Activated effector memory CD4-positive, alpha-beta T cell treated with Interleukin-2 at 50 U/mL for 16 hours (primary cell): ENCODE measurements around the gene SIM1.
"Not testable (repeated sequence)": the region's sequence is repeated elsewhere in the genome, so short reads cannot be mapped to it uniquely, and the experiment has no call there.

Source experiments
- DNase-seq: peaks from one replicate; pipeline ENCODE4 v3.0.0-alpha.2; 2020

Gene SIM1

DNA sequence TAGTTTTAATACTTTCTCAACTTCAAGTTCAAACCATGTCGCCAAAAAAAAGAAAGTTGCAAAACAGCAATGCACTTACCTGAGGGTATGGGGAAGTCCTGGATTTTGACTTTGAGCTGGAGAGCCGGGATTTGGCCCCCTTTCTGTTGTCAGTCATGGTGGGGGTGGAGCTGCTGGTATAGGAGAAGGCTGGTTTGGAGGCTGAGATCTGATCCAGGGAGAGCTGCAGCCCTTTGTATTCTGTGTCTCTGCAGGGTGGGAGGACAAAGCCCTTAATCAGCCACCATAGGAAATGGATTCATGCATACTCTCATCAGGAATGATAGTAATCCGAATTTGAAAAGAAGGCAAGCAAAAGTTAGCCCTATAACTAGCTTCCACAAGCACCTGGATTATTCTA is 44.0 kb downstream of the SIM1 start:
- DNase-seq = no peak

DNA sequence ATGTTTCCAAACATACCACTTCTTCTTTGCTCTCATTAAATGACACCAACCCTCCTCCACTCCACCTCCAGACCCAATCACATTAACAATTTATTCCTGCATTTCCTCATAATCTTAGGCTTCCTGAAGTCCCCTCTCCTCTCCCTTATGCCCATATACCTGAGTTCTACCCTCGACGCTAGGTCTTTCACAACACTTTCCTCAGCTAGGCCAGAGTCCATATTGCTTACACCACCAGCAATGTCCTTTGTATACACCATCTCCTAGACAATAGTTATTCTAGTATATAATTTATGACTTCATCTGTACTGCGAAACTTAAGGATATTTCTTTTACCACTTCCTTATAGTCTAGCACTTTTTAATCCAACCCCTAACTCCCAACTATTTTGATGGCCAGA is 47.7 kb downstream of the SIM1 start:
- DNase-seq = no peak

DNA sequence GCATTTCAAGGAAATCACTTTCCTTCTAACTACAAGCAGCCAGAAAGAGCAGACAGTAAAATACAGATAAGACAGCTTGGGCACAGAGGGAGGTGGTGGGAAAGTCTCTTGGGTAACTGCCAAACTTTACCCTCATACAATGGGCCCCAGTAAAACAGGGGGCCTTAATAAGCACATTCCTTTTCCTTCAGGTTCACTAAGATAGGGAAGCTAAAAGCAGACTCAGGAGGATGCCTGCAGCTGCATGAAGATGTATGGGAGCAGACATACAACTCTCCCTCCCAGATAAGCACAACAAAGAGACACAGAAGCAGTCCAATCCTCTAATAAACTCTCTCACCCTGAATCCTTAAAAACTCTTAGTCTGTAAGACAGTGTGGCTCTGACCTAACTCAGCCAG is 49.0 kb downstream of the SIM1 start:
- no peak for DNase-seq

DNA sequence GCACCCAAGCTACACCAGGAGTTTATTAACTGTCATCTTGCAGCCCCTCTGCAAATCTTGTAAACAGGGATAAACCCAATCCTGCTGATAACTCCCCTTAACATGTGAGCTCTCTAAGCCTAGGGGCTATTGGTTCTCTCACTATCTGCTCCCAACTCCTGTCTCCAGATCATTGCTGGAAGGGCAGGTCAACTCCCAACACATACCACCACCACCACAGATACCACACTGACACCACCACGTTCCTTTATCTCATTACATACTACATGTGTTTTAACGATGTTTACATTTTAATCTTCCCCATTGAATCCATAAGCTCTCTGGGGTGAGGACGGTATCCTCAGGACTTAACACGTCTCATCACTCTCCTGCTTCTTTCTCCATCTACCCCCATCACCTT is 51.8 kb downstream of the SIM1 start:
- DNase-seq = no peak

DNA sequence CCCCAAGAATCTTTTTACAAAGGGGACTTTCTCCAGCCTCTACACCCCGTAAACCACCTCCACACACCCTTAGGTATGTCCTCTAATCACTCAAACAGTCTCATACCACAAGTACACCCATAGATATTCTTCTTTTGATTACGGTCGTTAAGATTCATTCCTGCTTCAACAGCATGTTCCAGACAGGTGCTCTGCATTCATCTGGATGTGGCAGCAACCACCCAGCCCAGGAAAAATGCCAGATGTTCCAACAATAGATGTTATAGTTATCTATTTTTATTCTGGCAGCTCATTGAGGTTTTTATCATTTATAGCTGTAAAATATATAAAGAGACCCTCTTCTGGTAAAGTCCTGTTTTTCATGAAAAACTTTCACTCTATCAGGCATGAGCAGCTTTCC is 60.7 kb downstream of the SIM1 start:
- DNase-seq = no peak

DNA sequence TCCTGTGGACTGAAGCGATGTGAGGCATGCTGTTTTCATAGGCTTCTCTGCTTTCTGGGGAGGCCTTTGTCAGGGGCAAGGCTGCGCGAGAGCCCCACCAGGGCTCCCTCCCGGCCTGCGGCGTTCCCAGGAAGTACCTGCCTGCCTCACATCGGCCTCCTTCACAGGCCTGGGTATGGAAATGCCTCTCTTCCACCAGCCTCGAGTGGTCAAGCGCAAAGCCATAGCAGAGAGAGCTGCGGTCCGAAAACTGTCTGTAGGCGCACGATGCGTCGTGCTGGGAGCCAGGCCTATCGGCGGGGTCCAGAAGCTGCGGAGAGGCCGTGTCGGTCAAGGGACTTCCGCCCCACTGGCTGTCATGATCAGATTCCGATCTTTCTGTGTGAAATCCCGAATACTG is 71.2 kb downstream of the SIM1 start:
- DNase-seq = no peak

DNA sequence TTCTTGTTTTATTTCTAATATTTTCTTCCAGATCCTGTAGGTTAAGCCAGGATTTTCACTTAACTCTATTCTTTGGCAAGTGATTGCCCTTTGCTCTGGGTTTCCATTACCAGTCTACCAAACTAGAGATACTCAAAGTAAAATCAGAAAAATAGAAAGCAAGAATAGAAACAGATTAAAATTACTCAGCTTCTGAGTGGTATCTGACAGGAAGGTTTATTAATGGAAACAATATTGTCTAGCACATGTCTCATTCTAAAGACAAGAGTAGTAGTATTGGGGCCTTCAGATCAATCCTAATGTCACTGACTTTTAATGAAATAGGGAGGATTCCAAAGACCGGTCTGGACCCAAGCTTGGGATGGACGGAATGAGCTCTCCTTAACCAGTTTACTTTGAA is 72.3 kb downstream of the SIM1 start:
- DNase-seq = no peak

DNA sequence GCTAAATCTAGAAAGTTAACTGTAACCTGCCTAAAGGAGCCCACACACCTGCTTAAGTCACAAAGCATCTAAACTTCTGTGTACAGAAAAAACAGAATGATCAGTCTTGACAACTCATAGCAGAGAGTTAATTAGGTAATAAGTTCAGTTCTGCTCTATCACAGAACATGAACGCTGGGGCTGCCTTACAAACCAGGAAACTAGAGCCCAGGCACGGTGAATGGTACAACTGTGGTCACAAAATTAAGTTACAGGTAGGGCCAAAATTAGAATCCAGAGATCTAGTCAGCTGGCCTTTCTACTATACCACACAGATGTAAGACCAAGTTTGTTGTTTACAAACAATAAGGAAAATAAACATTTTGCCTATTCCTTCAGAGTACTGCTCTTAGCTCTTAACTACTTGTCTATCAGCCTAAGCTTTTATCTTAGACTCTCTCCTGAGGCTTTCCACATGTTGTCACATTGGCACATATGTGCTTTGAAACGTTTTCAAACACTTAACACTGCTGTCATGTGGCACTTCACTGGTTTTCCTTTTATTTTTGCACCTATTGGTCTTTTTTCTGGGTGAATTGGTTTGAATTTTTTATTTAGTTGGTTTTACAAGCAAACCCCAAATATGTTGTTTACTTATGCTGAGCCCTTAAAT is 75.7 kb downstream of the SIM1 start:
- no peak for DNase-seq

DNA sequence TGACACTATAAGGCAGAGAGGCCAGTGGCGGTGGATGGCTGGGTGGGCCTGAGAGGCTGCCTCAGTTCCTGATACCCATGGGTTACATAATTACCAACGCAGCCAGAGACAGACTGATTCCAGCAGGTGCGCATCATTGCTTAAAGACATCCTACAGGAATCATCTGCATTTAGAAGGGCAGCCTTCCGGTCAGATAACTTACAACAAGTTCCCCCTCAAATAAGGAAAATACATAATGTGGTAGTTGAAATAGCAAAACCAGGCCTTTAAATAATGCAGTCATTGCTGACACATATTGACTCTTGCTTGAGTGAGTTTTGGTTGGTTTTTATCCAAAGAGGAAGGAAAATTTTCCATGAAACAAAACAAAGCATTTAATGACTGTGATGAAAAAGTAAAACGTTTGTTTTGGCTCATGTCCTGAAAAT is 81.9 kb downstream of the SIM1 start:
- DNase-seq = no peak

DNA sequence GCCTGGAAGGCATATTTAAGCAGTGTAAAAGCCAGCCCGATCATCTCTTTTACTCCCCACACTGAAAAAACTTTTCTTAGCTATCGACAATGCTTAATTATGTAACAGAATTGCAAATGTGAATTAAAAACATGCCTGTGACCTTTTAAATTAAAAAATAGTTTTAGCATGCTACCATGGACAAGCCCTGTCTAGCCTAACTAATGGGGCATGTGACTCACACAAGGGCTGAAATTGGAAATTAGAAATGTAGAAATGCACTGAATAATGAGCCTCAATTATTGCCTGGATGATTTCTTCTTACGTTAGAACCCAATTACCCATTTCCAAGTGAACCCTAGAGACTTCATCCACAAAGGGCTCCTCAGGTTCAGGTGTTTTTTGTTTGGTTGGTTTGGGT is 82.7 kb downstream of the SIM1 start:
- DNase-seq = no peak

DNA sequence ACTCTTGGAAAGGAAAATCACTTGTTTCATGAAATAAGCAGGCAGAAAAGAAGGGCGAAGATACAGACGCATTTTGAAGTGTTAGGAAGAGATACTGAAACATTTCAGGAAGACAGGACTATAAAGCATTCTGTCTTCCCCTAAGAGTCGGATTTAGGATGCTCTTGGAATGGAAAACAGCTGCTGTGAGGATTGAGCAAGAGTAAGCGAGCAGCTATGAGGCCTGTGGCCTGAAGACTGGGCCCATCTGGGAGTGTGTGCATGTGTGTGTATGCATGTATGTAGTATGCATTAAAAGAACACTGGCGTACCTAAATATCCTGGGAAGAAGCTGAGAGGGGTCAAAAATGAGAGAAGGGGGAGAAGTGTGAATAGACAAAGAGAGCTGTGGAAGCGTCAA is 83.6 kb downstream of the SIM1 start:
- DNase-seq = no peak

DNA sequence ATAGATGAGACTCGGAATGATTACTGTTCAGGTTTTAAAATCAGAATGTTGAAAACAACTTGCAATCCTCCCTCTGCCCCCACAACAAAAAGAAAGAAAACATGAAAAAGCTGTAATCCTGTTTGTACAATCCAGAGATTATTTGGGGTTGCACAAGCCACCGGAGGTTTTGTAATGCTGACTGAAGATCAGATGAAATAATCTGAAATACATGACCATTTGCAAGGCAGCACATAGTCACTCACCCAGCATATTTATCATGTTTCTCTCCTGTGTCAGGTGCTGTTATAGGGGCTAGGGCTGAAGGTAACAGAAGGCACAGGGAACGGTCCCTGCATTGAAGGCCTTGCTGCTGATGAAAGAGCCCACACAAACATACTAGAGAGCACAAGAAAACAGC is 85.3 kb downstream of the SIM1 start:
- DNase-seq = no peak

DNA sequence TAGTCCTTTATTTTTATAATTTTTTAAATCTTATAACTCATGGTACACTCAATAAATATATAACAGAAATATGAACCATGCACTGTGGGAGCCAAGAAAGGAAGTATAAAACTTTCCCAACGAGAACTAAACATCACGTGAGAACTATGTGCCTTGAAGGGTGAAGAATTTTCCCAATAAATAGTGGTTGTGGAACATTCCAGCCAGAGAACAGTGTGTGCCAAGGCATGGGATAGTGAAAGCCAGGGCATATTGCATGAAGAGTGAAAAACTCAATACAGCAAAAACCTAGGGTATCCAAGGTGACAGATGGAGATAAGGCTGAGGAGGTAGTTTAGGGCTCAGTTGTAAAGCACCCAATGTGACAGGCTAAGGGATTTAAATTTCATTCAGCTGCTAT is 86.1 kb downstream of the SIM1 start:
- DNase-seq = no peak

DNA sequence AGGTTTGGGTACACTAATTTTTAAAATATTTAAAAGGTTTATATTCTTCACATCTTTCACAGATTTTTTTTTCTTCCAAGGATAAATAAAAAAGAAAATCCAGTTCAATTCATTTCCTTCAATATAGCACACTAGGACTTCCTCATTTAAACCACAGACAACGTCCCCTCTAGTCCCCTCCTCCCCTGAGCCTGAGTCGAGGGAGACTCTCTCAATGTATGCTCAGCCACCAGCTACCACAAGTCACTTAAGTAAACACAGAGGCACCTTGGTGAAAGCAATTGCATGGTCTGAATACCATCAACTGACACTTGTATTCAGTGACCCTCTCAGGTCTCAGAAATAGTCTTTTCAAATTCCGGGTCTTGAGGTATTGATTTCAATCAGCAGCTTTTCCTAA is 88.6 kb downstream of the SIM1 start:
- DNase-seq = no peak

DNA sequence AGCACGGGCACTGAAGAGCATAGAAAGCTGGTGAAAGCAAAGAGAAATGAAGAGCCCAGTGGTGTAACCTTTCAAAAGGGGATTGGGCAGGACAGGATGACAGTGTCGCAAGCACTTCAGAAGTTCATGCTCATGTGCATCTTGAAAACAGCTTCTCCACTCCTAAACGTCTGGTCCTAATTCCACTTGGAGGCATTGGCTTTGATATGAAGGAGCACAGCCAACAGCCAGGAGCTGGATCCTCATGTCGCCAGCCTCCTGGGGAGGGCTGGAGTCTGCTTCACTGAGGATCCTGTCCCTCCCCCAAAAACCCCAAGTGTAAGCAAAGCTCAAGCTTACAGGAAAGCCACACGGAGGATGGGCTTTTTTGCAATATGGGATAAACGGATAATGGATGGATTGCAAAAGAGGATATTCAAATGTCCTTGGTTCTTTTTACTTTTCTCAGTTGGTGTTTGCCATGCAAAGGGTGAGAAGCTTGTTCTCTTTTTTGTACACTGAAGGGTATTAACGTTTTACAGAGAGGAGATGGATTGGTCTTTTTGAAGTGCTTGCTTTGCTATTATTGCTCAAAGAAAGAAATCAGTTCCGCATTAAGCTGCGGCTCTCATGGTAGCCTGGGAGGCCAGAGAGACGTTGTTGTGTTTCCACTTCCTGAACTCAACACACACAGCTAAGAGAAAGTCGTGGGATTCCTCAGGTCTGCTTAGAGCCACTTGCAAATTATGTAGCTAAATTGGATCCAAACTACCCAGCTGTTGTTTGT is 92.2 kb downstream of the SIM1 start:
- DNase-seq = no peak

DNA sequence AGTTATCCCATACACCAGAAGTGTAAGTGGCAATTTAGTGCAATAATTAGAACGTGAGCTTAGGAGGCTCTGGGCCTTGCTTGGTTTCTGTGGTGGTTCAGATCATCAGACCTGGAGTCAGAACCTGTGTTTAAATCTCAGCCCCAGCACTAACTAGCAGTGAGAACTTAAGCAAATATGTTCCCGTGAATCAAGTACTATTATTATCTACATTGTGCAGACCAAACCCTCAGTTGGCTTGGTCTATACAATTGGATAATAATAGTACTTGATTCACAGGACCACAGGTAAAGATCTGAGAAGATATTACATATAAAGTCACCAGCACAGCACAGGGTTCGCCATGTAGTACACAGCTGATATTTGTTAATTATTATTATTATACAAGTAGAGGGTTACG is 93.1 kb downstream of the SIM1 start:
- no peak for DNase-seq

DNA sequence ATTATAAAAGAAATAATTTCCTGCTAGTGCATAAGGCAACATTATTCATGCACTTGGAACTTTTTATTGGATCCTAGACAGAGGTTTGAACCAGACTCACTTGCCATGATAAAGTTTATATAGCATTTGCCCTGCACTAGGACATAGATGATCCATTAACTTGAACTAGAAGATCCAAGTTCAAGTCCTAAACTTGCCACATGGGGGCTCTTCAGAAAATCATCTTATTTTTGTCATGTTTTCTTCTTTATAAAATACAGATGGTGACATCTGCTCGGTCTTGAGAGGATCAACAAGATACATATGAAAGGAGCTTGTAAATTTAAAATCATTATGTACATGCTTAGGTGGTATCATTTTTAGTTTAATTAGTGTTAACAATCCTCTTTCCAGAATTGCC is 94.5 kb downstream of the SIM1 start:
- DNase-seq = no peak

DNA sequence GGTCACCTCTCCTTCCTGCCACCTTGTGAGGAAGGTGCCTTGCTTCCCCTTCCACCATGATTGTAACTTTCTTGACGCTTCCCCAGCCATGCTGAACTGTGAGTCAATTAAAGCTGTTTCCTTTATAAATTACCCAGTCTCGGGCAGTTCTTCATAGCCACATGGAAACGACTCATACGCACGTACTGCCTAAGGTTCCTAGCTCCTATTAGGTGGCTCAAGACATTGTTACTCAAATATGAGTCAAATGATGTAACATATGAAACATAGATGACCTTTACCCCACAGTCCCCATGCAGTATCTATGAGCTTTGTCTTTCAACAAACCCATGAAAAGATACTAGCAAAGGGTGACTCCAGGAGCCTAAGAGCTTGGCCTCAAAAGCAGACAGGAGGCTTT is 98.3 kb downstream of the SIM1 start:
- DNase-seq = no peak

DNA sequence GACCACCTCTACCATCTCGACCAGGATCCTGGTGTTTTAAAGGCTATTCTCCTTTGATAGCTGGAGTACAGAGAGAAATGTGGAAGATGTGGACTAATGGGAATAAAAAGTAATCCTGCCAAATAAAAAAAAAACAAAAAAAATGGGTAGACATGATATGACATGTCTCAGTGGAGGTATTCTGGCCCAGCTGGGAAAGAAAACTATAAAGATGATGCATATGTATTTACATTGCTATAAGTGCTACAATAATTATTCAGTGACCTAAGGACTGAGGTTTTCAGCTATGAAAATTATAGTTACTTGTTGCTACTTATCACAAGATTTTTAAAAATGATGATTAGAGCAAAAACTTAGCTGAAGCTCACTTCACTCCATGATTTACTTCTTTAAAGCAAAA is 101.1 kb downstream of the SIM1 start:
- DNase-seq = no peak

DNA sequence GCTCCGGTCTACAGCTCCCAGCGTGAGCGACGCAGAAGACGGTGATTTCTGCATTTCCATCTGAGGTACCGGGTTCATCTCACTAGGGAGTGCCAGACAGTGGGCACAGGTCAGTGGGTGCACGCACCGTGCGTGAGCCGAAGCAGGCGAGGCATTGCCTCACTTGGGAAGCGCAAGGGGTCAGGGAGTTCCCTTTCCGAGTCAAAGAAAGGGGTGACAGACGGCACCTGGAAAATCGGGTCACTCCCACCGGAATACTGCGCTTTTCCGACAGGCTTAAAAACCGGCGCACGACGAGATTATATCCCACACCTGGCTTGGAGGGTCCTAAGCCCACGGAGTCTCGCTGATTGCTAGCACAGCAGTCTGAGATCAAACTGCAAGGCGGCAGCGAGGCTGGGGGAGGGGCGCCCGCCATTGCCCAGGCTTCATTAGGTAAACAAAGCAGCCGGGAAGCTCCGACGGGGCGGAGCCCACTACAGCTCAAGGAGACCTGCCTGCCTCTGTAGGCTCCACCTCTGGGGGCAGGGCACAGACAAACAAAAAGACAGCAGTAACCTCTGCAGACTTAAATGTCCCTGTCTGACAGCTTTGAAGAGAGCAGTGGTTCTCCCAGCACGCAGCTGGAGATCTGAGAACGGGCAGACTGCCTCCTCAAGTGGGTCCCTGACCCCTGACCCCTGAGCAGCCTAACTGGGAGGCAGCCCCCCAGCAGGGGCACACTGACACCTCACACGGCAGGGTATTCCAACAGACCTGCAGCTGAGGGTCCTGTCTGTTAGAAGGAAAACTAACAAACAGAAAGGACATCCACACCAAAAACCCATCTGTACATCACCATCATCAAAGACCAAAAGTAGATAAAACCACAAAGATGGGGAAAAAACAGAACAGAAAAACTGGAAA is 109.7 kb downstream of the SIM1 start:
- not testable (repeated sequence) for DNase-seq

DNA sequence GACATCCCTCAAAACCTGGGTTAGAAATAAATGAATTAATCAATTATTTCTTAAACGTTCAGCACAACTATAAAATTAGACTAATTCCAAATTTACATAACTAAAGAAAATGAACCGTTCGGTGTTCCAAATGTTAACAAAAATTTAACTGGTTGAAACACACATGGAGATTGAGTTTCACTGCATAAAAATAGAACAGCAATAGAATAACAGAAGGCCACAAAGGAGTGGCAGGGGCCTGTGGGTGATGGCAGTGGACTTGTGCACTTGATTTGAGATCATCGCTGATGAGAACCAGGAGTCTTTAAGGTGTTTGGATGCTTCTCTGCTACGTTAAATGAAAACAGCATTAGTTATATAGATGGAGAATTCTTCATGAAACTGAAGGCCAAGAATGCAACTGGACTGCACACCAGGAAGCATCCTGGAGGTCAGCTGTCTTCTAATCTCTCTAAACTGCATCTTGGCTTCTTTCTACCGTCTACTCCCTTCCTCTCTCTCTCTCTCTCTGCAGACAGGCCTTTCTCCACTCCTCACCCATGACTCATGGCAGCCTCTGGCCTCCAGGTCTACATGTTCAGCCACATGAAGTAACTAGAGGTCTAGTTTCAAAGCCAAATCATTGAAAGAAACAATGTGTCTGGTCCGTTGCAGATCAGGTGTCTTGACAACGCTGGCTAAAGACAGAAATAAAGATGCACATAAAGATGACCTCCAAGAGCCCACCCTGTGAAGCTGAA is 111.3 kb downstream of the SIM1 start:
- DNase-seq = no peak

DNA sequence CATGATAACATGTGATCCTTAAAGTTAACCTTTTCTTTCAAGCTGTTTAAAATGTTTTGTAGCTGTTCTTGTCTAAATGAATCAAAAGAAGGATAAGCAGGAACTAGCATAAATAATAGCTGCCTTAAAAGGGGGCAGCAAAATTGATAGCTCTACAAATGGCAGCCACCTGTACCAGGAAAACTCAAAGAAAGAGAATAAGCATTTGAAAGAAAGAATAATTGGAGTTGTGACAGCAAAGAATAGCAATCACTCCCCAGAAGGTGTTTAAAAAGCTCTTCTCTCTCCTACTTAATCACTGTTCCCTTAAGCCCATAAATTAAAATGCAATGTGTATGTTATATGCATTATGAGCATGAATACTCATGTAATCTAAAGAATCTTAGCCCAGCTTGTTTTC is 114.6 kb downstream of the SIM1 start:
- no peak for DNase-seq

DNA sequence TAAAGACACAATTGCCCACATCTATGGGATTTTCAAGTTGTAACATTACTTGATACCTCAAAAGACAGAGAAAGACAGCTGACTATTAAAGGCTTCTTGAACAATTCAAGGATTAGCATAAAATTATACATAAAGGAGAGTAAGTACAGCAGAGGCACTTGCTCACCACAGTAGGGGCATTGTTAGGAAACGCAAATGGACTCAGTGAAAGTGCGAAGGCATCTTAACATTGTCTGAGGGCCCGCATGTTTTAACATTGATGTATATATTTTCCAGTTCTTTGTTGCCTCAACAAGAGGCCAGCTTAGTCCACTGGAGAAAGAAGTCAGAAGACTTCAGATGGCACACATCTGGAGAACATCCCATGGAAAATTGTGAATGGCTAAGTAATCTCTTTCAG is 115.4 kb downstream of the SIM1 start:
- no peak for DNase-seq
